Measurements from ENCODE around the gene EYA2. TPM values are rescaled to one million over a fixed set of nuclear protein-coding genes. Genes with fewer than 3 reads are reported as not detected.

EYA2 gene
- total and polyA plus RNA-seq, 2 donors, result 0.70 to 2.2 TPM

- no peak for DNase-seq (ENCODE audit: extremely low spot score)
- no peaks in the 10 kb centered on the region for H3K4me1 ChIP-seq (ENCODE audit: insufficient read depth)
- no peaks in the 10 kb centered on the region for H3K36me3 ChIP-seq (ENCODE audit: insufficient read depth)
- WGBS, result 81% methylated on average over 8 of the region's 8 CpGs
- no peak overlapping the region for H3K27ac ChIP-seq (ENCODE audit: low read depth)
- H3K4me3 ChIP-seq (ENCODE audit: low read depth, low read length), result no peak overlapping the region
These were observed 119.0 kb downstream of the EYA2 start for GRCh38 chr20:47013606-47014005.

- H3K4me3 ChIP-seq (ENCODE audit: low read depth, low read length), result no peak overlapping the region
- H3K36me3 ChIP-seq (ENCODE audit: insufficient read depth), result no peaks in the 10 kb centered on the region
- WGBS, result 77% methylated on average over 8 of the region's 8 CpGs
- H3K4me1 ChIP-seq (ENCODE audit: insufficient read depth), result no peaks in the 10 kb centered on the region
- DNase-seq (ENCODE audit: extremely low spot score), result no peak
- H3K27ac ChIP-seq (ENCODE audit: low read depth), result no peak overlapping the region
These were observed 121.5 kb downstream of the EYA2 start for GRCh38 chr20:47016068-47016664.

- no peak overlapping the region for H3K27ac ChIP-seq (ENCODE audit: low read depth)
- DNase-seq (ENCODE audit: extremely low spot score), result no peak
- WGBS, result 71% methylated on average over 11 of the region's 11 CpGs
- H3K36me3 ChIP-seq (ENCODE audit: insufficient read depth), result no peaks in the 10 kb centered on the region
- no peak overlapping the region for H3K4me3 ChIP-seq (ENCODE audit: low read depth, low read length)
- no peaks in the 10 kb centered on the region for H3K4me1 ChIP-seq (ENCODE audit: insufficient read depth)
These were observed 123.7 kb downstream of the EYA2 start for GRCh38 chr20:47018381-47018780.

- 8% methylated on average over 7 of the region's 7 CpGs for WGBS
- Histone ChIP-seq H3K27ac (ENCODE audit: low read depth) (no peak overlapping the region), H3K4me1 (ENCODE audit: insufficient read depth) (no peaks in the 10 kb centered on the region), H3K4me3 (ENCODE audit: low read depth, low read length) (no peak overlapping the region), H3K36me3 (ENCODE audit: insufficient read depth) (no peaks in the 10 kb centered on the region)
- peak; percentile 78 for DNase-seq (ENCODE audit: extremely low spot score)
These were observed 124.6 kb downstream of the EYA2 start for GRCh38 chr20:47019121-47019824.

- no peak for DNase-seq (ENCODE audit: extremely low spot score)
- no peak overlapping the region for H3K27ac ChIP-seq (ENCODE audit: low read depth)
These were observed 125.6 kb downstream of the EYA2 start for GRCh38 chr20:47020231-47020630.

GRCh38 chr20:47021850-47022249, 127.2 kb downstream of the EYA2 start:
- H3K27ac ChIP-seq (ENCODE audit: low read depth), result no peak overlapping the region
- H3K4me1 ChIP-seq (ENCODE audit: insufficient read depth), result no peaks in the 10 kb centered on the region
- no peak for DNase-seq (ENCODE audit: extremely low spot score)
- 88% methylated on average over 4 of the region's 4 CpGs for WGBS
- no peaks in the 10 kb centered on the region for H3K36me3 ChIP-seq (ENCODE audit: insufficient read depth)
- no peak overlapping the region for H3K4me3 ChIP-seq (ENCODE audit: low read depth, low read length)

More at GRCh38 chr20:47020231-47020630, 125.6 kb downstream of the EYA2 start:
- 49% methylated on average over 2 of the region's 2 CpGs for WGBS
- Histone ChIP-seq H3K4me3 (ENCODE audit: low read depth, low read length) (no peak overlapping the region), H3K36me3 (ENCODE audit: insufficient read depth) (no peaks in the 10 kb centered on the region), H3K4me1 (ENCODE audit: insufficient read depth) (no peaks in the 10 kb centered on the region)

GRCh38 chr20:47024461-47024937, 129.9 kb downstream of the EYA2 start:
- WGBS, result 65% methylated on average over 3 of the region's 3 CpGs
- no peak overlapping the region for H3K27ac ChIP-seq (ENCODE audit: low read depth)
- no peaks in the 10 kb centered on the region for H3K36me3 ChIP-seq (ENCODE audit: insufficient read depth)
- no peak for DNase-seq (ENCODE audit: extremely low spot score)
- no peak overlapping the region for H3K4me3 ChIP-seq (ENCODE audit: low read depth, low read length)
- no peaks in the 10 kb centered on the region for H3K4me1 ChIP-seq (ENCODE audit: insufficient read depth)

GRCh38 chr20:47027042-47027441, 132.4 kb downstream of the EYA2 start:
- H3K27ac ChIP-seq (ENCODE audit: low read depth), result no peak overlapping the region
- DNase-seq (ENCODE audit: extremely low spot score), result no peak
- no peaks in the 10 kb centered on the region for H3K36me3 ChIP-seq (ENCODE audit: insufficient read depth)
- H3K4me1 ChIP-seq (ENCODE audit: insufficient read depth), result no peaks in the 10 kb centered on the region
- H3K4me3 ChIP-seq (ENCODE audit: low read depth, low read length), result no peak overlapping the region
- 89% methylated on average over 4 of the region's 4 CpGs for WGBS

- Histone ChIP-seq H3K4me3 (ENCODE audit: low read depth, low read length) (no peak overlapping the region), H3K27ac (ENCODE audit: low read depth) (no peak overlapping the region), H3K4me1 (ENCODE audit: insufficient read depth) (no peaks in the 10 kb centered on the region), H3K36me3 (ENCODE audit: insufficient read depth) (no peaks in the 10 kb centered on the region)
- WGBS, result 90% methylated on average over 3 of the region's 3 CpGs
- no peak for DNase-seq (ENCODE audit: extremely low spot score)
These were observed 132.8 kb downstream of the EYA2 start for GRCh38 chr20:47027456-47027855.

GRCh38 chr20:47028487-47028886, 133.8 kb downstream of the EYA2 start:
- Histone ChIP-seq H3K36me3 (ENCODE audit: insufficient read depth) (no peaks in the 10 kb centered on the region), H3K27ac (ENCODE audit: low read depth) (no peak overlapping the region), H3K4me1 (ENCODE audit: insufficient read depth) (no peaks in the 10 kb centered on the region), H3K4me3 (ENCODE audit: low read depth, low read length) (no peak overlapping the region)
- DNase-seq (ENCODE audit: extremely low spot score), result no peak
- 97% methylated on average over 2 of the region's 2 CpGs for WGBS

GRCh38 chr20:47029845-47030244, 135.2 kb downstream of the EYA2 start:
- 31% methylated on average over 3 of the region's 3 CpGs for WGBS
- H3K4me3 ChIP-seq (ENCODE audit: low read depth, low read length), result no peak overlapping the region
- H3K36me3 ChIP-seq (ENCODE audit: insufficient read depth), result no peaks in the 10 kb centered on the region
- H3K4me1 ChIP-seq (ENCODE audit: insufficient read depth), result no peaks in the 10 kb centered on the region
- no peak overlapping the region for H3K27ac ChIP-seq (ENCODE audit: low read depth)
- no peak for DNase-seq (ENCODE audit: extremely low spot score)

- Histone ChIP-seq H3K36me3 (ENCODE audit: insufficient read depth) (no peaks in the 10 kb centered on the region), H3K4me1 (ENCODE audit: insufficient read depth) (no peaks in the 10 kb centered on the region), H3K4me3 (ENCODE audit: low read depth, low read length) (no peak overlapping the region), H3K27ac (ENCODE audit: low read depth) (no peak overlapping the region)
- WGBS, result 71% methylated on average over 4 of the region's 4 CpGs
- DNase-seq (ENCODE audit: extremely low spot score), result no peak
These were observed 135.7 kb downstream of the EYA2 start for GRCh38 chr20:47030271-47030810.

- 58% methylated on average over 7 of the region's 7 CpGs for WGBS
- Histone ChIP-seq H3K4me3 (ENCODE audit: low read depth, low read length) (no peak overlapping the region), H3K4me1 (ENCODE audit: insufficient read depth) (no peaks in the 10 kb centered on the region), H3K36me3 (ENCODE audit: insufficient read depth) (no peaks in the 10 kb centered on the region), H3K27ac (ENCODE audit: low read depth) (no peak overlapping the region)
- no peak for DNase-seq (ENCODE audit: extremely low spot score)
These were observed 136.4 kb downstream of the EYA2 start for GRCh38 chr20:47031004-47031403.

- DNase-seq (ENCODE audit: extremely low spot score), result no peak
- WGBS, result 88% methylated on average over 1 of the region's 1 CpG
- no peak overlapping the region for H3K27ac ChIP-seq (ENCODE audit: low read depth)
- H3K4me3 ChIP-seq (ENCODE audit: low read depth, low read length), result no peak overlapping the region
- no peaks in the 10 kb centered on the region for H3K4me1 ChIP-seq (ENCODE audit: insufficient read depth)
- H3K36me3 ChIP-seq (ENCODE audit: insufficient read depth), result no peaks in the 10 kb centered on the region
These were observed 137.2 kb downstream of the EYA2 start for GRCh38 chr20:47031821-47032220.

Data from urinary bladder (tissue), 4 donors.